ENCODE data around the gene ZNF521. TPM values are rescaled to one million over a fixed set of nuclear protein-coding genes. Genes with fewer than 3 reads are reported as not detected.

The ZNF521 gene
- total RNA-seq, 1 donor = 169 TPM

DNA sequence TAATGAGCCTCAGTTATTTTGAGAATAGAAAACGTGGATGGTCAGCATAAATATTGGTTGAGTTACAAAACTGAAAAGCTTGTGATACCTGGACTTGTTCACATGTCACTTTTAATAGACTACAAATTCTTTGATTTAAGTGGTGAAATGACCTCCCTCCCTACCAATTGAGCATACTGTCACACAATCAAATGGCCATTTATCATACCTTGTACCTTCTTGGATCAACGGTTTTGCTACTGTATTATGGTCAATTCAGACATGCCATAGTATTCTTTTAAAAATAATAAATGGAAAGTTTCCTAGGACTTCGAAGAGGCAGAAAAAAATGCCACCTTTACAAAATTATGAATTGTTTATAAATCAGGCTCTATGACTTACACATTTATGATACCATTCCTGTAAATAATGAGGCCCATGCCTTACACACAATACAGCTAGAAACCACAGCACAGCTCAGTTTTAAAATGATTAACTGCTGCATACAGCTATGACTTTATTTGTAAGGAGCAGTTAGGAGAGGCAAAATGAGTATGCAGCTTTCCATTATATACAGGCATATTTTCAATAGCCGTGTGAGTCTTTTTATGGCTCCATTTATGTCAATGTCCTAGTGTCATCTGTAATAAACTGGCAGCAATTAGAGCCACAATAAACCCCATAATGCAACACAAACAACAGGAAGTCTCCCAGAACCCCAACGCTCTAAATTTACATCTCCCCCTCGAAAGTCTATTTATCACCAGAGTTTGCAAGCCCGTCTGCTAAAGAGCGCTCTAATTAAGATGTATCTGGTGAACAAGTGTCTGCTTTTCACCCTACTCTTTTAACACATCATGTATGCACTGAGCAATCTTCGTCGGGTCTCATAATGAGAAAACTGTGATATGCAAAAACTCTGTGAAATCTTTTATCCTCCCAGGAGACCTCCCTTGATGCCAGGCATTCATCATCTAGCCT lies 176.1 kb downstream of the ZNF521 start:
- DNase-seq (ENCODE audit: low read depth in 2 of 3, low spot score in 2 of 3) = no peak

DNA sequence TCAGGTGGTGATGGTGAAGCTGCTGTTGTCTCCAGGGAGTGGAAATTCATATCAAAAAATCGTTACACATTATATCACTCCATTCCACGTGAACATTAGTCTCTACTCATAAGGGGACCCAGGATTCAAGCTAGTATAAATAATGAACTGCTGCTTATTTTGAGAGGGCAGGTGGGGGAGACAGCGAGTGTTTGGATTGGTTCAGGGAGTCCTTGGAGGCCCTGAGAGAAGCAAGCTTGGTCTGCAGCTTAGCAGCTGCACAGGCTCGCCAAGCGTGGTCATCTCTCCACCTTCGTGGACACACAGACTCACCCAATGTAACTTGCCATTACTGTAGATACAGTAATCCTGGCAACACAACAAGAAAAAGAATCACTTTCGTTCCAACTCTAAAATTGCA lies 177.6 kb downstream of the ZNF521 start:
- no peak for DNase-seq (ENCODE audit: low read depth in 2 of 3, low spot score in 2 of 3)

DNA sequence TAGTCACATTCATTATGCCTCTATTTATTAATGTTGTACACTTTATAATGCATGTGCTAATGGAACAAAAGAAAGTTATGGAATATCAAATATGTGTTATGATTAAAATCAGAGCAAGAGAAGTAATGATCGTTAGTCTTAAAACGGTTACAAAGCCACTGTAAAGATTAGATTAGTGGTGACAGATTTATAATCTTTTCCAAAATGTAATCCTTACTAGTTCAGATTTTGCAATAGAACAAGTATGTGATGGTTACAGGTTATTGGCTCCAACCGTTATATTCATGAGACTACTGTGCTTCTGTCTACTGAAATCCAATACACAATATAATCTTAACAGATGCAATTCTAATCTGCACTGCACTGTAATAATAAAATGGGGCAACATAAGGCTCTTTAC lies 180.6 kb downstream of the ZNF521 start:
- no peak for DNase-seq (ENCODE audit: low read depth in 2 of 3, low spot score in 2 of 3)

DNA sequence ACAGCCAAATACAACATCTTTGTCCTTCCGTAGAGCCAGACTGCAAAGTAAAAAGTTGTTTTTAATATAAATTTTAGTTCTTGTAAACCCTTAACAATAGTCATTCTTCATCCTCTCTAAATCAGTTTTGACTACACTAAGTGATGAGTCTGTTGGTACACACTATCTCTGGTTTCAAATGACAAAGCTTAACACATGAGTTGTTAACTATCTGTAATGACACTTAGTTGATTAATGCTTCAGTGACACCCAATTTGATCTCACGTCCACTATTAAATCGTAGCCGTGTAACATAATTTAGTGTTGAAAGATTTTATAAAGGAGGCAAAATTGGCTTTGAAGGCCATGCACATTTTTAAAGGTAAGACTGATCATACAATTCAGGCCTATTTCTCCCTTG lies 181.6 kb downstream of the ZNF521 start:
- DNase-seq (ENCODE audit: low read depth in 2 of 3, low spot score in 2 of 3) = no peak

DNA sequence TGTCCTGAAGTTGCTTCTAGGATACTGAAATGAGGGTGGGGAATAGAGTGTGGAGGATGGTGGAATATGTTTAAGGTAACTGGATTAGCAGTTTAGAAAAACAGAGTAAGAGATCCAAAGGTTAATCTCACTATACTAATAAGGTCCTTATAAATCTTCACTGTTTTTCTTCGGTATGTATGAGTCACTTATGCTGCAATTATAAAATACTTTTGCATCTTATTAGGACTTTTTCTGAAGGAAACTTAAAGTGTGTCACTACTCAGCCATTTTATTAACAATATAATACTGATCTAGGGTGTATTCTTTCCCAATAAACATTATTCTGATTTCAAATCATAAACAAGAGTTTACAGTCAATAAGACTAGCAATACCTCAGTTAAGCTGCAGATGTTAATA lies 182.3 kb downstream of the ZNF521 start:
- no peak for DNase-seq (ENCODE audit: low read depth in 2 of 3, low spot score in 2 of 3)

DNA sequence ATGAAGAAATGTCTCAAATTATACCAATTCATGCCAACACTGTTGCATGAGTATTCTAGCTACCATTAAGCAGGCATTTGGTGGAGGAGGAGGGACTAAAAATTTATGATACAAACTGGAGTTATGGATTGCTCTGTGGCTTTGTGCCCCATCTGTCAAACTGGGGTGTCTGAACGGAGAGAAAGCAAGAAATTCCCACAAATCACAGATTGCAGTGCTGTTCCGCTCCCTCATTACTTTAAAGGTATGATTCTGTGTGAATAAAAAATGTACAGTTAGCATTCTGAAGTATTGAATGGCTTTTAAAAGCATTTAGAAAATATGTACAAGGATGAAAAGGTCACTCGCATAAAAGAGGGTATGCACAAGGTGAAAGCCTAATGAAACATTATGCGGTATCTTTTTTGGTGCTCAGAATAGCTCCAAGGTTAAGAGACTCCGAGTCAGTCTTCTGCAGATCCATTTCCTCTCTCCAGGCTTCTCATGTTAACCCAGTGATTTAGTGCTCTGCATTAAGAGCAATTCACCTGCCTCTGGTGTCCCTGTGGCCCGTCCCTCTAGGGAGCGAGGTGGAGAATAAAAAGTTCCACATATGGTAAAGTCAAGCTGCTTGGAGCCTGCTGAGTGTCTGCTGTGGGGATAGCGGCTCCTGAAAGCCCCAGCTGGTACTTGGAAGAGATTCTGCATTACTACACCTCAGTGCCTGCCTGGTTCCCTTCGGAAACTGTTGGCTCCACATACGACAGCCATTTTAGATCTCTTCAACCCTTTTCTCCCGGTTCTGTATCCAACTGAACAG lies 184.2 kb downstream of the ZNF521 start:
- no peak for DNase-seq (ENCODE audit: low read depth in 2 of 3, low spot score in 2 of 3)

DNA sequence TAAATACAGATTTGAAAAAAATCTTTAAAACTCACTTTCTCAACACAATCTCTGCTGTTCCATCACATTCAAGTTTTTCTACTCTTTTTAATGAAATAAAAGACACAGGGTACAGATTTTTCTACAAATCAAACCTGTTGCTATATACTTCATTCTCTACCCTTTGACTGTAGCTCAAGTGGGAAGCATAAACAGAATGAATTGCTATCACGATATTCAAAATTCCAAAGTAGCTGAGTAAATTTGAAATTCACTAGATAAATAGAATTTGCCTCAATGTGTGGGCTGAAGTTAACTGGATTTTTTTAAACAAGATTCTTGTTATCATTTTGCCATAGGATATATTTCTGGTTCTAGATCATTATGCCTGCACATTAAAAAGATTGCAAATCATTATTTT lies 185.9 kb downstream of the ZNF521 start:
- no peak for DNase-seq (ENCODE audit: low read depth in 2 of 3, low spot score in 2 of 3)

DNA sequence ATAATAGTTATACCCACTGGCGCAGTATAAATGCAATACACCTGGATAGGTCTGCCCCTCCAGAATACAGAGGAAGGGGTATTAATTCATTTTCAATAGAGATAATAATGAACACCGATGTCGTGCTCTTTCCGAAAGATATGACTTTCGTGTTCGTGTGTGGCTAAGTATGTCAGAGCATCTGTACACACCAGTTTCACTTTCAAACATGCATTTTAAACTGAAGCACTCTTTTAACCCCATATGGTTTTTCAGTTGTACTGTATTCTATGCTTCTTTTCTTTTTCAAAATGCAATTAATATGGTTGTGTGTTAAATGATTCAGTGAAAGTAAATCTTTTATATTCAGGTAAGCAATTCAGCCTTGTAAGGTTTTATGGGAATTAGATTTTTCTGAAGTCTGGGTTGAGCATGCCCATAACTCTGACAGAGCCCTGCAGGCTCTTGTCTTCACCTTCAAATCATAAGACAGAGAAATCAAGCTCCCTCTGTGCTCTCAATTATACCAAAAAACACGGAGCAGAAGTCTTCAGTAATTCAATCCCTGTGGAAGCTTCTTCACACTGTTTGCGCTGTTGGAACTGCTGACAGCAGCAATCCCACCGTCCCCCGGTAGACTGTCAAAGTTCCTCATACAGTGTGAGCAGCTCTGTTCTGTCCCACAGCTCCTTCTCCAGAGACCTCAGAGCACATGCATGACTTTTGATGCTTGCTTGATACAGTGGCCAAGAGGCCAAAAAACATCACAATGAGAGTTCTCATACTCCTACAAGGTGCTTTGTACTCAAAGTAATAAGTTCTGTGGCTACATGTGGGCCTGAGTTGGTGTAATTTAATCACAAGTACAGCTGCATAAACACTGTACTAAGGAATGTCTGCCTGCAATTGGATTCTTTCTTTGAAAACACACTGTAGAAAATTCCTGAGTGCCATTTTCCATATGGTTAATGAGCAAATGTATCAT lies 186.8 kb downstream of the ZNF521 start:
- peak in 2 of 3 donors; percentile 43 to 64 for DNase-seq (ENCODE audit: low read depth in 2 of 3, low spot score in 2 of 3)

DNA sequence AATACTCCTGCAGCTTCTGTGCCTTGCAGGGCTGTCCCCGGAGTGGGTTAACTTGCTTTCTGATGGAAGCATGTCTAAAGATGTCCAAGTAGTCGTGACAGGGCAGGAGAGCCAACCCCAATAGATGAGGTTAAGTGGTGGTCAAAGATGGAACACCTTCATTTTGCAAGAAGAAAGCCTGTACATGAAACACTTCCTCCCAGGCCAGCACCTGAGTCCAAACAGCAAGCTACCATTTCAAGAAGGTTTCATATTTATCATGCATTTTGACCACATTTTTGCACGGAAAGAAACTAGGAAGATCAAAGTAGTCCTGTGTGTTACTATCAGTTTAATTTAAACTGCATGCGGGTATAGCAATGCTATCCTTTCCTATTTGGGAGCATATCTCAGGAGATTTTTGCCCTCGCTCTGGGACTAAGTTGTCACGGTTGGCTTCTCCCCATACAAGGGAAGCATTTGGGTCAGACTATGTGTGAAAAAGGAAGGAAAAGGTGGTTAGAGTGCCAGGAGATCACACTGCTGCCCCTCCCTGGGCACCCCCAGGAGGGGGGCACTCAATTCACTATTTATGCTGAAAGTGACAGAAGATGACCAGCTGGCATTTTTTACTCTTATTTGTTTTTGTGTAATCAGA lies 187.6 kb downstream of the ZNF521 start:
- peak in 1 of 3 donors; percentile 18 for DNase-seq (ENCODE audit: low read depth in 2 of 3, low spot score in 2 of 3)

DNA sequence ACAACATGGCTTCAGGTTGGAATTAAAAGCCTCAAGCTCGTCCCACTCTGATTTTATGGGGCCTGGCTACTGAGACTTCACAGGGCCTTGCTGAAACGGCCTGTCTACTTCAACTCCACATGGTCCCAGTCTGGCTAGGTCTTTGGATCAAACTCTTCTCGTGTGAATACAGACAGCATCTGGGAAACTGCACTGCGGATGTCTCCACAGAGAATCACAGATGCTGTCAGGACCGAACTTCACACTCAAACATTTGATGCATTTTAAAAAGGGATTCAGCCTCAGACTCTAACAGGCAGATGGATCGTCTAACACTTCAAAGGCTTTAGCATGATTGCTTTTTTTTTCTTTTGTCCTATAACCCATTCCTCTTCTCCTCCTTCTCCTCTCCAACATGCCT lies 198.5 kb downstream of the ZNF521 start:
- no peak for DNase-seq (ENCODE audit: low read depth in 2 of 3, low spot score in 2 of 3)

DNA sequence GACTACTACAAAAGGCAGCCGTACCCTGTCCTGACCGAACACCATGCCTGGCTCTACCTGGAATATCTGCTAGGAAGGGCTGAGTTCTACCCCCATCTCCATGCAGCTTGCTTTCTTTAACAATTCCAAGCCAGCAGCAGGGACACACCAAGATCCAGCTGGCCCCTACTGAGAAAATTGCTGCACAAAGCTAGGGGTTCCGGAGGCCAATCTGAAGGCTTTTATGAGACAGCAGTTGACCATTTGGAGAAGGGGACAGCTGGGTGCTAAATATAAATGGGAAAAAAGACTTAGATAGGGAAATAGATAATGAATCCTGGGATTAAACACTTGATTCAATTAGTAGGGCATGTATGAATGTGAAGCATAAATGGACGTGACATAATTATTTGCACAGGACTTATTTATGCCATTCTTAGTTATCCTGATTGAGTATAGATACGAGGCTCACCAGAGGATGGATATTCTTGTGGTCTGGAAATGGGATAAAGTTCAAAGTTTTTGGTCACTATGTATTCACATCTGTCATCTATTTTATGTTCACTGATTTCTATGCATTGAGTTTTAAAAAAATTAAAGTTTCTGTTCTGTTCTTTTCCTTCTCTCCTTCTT lies 204.0 kb downstream of the ZNF521 start:
- DNase-seq (ENCODE audit: low read depth in 2 of 3, low spot score in 2 of 3) = no peak

DNA sequence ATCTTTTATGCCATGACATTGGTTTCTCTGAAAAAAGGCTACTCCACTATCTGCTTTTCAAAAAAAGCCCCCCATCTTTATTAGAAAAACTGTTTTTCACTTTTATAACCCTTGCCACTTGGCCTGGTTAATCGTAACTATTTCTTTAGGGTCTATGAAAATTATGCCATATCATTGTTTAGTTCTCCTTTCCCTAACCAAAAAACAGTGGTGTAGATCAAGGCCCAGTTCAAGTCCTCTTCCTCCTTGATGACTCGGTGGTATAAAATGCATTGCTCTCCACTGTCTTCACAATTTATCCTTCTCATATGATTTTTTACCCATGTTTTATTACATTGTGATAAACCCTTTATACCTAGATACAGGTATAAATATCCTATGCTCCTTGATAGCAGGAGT lies 205.5 kb downstream of the ZNF521 start:
- DNase-seq (ENCODE audit: low read depth in 2 of 3, low spot score in 2 of 3) = peak in 1 of 3 donors; percentile 32

DNA sequence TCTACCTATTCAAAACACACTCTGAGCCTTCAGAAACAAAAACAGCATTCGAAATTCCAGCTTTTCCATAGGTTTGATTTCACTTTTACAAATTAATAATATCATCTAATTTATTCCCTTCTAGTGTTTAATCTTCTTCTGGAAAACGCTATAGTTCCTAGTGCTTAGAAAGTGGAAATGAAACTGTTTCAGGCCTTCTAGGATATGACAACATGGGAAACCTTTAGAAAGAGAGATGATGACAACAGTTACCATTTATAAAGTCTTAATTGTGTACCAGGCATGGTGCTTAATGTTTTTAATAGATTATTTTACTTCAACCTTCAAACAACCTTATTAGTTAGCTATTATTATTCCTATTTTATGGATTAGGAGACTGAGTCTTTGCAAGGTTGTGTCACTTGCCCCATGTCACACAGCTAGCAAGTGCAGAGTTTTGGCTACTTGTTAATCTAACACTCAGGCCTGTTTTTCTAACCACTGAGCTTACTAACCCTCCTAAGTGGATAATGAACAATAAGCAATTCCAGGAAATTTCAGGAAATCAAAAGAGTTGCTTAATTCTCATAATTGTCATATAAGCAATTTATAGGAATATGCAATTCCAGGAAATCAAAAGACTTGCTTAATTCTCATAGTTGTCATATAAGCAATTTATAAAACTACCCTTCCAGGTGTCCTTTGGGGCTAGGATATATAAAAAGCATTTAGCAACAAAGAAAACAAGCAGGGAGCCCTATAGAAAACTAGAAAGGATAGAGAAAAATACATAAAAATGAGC lies 206.0 kb downstream of the ZNF521 start:
- DNase-seq (ENCODE audit: low read depth in 2 of 3, low spot score in 2 of 3) = no peak

DNA sequence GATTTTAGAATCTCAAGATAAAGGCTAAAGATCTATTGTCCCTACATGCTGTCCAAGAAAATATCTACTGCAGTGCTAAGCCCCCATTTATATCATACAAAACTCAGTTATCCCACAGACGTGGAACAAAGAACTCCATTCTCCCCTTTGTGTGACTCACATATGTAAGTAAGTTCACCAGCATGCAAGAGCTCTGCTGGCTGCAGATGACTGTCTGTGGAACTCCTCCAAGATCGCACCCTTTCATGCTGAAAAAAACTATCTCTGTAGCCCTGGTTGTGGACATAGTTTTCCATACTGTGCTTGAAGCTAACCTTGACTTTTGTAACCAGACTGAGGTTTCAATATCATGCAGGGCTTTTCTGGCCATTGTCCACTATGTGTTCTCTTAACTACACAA lies 207.1 kb downstream of the ZNF521 start:
- no peak for DNase-seq (ENCODE audit: low read depth in 2 of 3, low spot score in 2 of 3)

DNA sequence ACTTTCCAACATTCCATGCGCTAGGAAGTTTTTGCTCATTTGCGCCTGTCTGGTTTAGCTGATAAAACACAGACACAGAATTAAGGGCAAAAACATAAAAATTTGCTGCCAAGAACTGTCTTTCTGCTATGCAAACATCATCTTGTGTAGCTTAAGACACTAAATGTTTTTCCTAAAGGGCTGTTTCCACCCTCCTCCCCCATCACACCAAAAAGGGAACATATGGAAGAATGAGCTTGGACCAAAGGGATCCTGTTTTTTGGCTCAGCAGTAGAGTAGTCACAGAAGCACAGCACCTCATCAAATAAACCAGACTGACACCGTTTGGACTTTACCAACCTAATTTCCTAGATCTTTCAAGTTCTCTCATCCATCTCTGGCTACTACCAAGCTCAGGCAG lies 210.1 kb downstream of the ZNF521 start:
- DNase-seq (ENCODE audit: low read depth in 2 of 3, low spot score in 2 of 3) = no peak

DNA sequence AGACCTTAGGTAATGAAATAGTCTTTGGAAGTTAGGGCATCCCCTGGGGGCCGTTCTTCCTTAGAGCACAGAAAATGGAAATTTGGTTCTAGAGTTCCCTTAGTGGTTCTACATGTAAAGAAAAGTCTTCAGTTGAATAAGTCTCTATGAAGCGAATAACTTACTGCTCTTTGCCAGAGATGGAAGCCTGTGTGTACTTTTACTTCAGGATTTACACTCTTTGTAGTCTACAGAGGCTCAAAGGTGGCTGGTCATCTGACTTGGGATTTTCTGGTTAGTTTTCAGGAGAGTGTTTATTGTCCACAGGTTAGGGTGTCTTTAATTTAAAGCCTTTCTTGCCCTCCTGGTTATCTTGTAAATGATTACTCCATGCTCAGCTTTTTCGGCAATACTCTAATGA lies 210.6 kb downstream of the ZNF521 start:
- DNase-seq (ENCODE audit: low read depth in 2 of 3, low spot score in 2 of 3) = no peak

DNA sequence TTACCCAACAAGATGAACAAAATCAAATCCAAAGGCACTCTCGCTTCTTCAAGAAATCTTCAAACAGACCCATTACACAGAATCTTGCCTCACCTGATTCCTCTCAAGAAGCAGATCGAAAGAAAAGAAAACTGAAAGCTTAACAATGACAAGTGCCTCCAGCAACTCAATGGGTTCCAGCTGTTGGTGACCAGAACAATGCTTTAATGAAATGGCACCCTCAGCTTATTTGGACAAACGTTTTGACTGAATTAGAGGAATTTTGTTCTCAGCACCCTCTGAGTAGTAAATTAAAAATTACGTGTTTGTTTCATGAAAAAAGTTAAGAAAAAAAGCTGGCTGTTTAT lies 211.0 kb downstream of the ZNF521 start:
- DNase-seq (ENCODE audit: low read depth in 2 of 3, low spot score in 2 of 3) = no peak

DNA sequence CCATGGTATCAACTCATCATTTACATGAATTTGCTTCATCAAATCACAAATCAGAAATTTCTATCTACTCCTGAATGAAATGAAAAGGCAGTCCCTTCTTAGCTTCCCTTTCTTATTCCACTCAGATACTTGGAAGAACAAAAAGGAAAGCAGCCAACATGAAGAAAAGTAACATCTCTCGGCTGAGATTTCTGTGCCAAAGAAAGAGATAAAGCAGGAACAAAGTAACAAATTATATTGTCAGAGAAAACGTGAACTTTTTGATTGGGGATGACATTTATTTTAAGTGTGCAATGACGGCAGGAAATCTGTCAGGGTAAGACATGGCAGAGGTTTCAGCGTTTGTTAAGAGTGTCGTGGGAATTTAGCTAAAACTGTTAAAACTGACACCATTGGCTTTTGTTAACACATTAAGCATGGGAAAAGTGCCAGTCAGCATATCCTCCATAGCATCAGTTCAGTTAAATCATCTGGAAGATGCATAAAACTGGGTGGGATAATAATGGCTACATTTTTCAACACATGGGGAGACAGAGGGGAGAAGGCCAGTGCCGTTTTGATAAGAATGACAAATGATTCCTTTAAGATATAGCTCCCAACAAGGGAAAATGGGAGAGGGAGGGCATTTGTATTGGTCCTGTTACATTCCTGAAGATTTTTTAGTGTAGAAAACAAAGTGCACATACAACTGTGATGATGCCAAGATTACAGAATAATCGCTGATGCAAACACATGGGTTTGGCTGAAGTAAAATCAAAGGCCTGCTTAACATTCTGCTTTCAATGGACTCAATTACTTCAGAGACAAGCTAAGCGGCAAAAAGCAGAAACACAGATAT lies 211.6 kb downstream of the ZNF521 start:
- peak in 1 of 3 donors; percentile 22 for DNase-seq (ENCODE audit: low read depth in 2 of 3, low spot score in 2 of 3)

Data from hematopoietic multipotent progenitor cell (in vitro differentiated cells).